ENCODE measurements around the gene E2F3. TPM values are rescaled to one million over a fixed set of nuclear protein-coding genes. Genes with fewer than 3 reads are reported as not detected.

The E2F3 gene
- total and polyA plus RNA-seq, 4 donors: 4.1 to 13.3 (median 7.7) TPM

DNA sequence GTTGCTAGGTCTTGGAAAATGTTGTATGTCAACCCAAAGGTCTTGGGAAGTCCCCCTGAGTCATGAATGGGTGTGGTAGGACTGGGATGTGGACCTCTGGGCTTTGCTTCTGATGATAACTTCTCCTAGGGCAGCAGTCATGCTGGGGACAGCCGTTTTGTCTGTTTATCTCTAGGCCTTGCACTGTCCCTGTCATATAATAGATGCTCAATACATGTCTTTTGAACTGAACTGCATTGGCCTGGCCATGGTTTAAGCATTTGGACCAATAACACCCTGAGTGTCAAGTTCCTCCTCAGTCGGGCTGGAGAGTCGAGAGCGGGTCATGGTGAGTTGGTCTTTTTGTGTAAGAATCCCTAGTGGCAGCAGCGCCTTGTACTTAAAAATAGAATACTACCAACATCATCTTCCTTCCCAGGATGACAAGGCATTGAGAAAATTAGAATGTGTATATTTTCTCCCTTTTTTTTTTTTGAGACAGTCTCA, 43.1 kb downstream of the E2F3 start:
- Histone ChIP-seq H3K9ac (ENCODE audit: insufficient read depth in 1 of 2, low read length in 2 of 2) (no peak overlapping the region), H3K27ac (ENCODE audit: low read depth in 1 of 2, low read length in 1 of 2) (no peak overlapping the region), H3K9me3 (ENCODE audit: control insufficient read depth in 4 of 4, insufficient read depth in 3 of 4, low read length in 3 of 4) (no peaks in the 10 kb centered on the region), H3K27me3 (ENCODE audit: control insufficient read depth in 3 of 3, insufficient read depth in 3 of 3, low read length in 2 of 3) (no peaks in the 10 kb centered on the region), H3K4me3 (no peak overlapping the region), H3K36me3 (ENCODE audit: control insufficient read depth in 4 of 4, insufficient read depth in 4 of 4, low read length in 4 of 4) (no peaks in the 10 kb centered on the region), H3K4me1 (ENCODE audit: control insufficient read depth in 5 of 5, insufficient read depth in 5 of 5, low read length in 5 of 5) (peaks cover 0 to 18% (median 3%) of the 10 kb centered on the region in 5 donors)
- DNase-seq (no peak), ATAC-seq (ENCODE audit: insufficient read depth, low FRiP score) (no peak)
- no peak for TF ChIP-seq CTCF (IDR thresholded peaks at IDR 0.05; ENCODE audit: control extremely low read depth, extremely low read depth)
- 46 to 67% methylated on average over 5 of the region's 5 CpGs for WGBS, 2 donors

DNA sequence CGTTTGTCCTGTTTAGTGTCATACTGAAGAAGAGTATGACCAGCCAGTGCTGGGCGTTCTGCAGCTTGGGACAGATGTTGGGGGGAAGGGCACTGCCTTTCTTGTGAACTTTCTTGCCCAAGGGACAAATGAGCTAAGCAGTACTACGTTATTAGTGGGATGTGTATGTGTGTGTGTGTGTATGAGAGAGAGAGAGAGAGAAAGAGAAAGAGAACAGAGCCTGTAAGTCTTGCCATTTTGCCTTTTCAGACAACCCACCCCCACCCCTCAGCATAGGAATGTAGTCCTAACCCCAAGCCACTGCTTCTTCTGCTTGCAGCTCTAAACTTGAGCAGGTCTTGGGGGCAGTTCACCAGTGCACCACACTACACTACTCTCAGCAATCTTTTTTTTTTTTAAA, 45.5 kb downstream of the E2F3 start:
- ATAC-seq (ENCODE audit: insufficient read depth, low FRiP score): no peak
- H3K9me3 ChIP-seq (ENCODE audit: control insufficient read depth in 4 of 4, insufficient read depth in 3 of 4, low read length in 3 of 4): no peaks in the 10 kb centered on the region
- no peak for TF ChIP-seq CTCF (IDR thresholded peaks at IDR 0.05; ENCODE audit: control extremely low read depth, extremely low read depth)
- no peaks in the 10 kb centered on the region for H3K36me3 ChIP-seq (ENCODE audit: control insufficient read depth in 4 of 4, insufficient read depth in 4 of 4, low read length in 4 of 4)
- no peak overlapping the region for H3K9ac ChIP-seq (ENCODE audit: insufficient read depth in 1 of 2, low read length in 2 of 2)
- no peaks in the 10 kb centered on the region for H3K27me3 ChIP-seq (ENCODE audit: control insufficient read depth in 3 of 3, insufficient read depth in 3 of 3, low read length in 2 of 3)
- no peak for DNase-seq
- 65 to 81% methylated on average over 3 of the region's 3 CpGs for WGBS, 2 donors
- H3K27ac ChIP-seq (ENCODE audit: low read depth in 1 of 2, low read length in 1 of 2): no peak overlapping the region
- H3K4me1 ChIP-seq (ENCODE audit: control insufficient read depth in 5 of 5, insufficient read depth in 5 of 5, low read length in 5 of 5): peaks cover 0 to 18% (median 3%) of the 10 kb centered on the region in 5 donors
- no peak overlapping the region for H3K4me3 ChIP-seq

- ATAC-seq (ENCODE audit: insufficient read depth, low FRiP score) (no peak), DNase-seq (peak in 2 of 3 donors; percentile 22 to 42)
- Histone ChIP-seq H3K27ac (ENCODE audit: low read depth in 1 of 2, low read length in 1 of 2) (no peak overlapping the region), H3K4me3 (no peak overlapping the region), H3K27me3 (ENCODE audit: control insufficient read depth in 3 of 3, insufficient read depth in 3 of 3, low read length in 2 of 3) (no peaks in the 10 kb centered on the region), H3K36me3 (ENCODE audit: control insufficient read depth in 4 of 4, insufficient read depth in 4 of 4, low read length in 4 of 4) (no peaks in the 10 kb centered on the region), H3K4me1 (ENCODE audit: control insufficient read depth in 5 of 5, insufficient read depth in 5 of 5, low read length in 5 of 5) (peaks cover 0 to 18% (median 3%) of the 10 kb centered on the region in 5 donors), H3K9me3 (ENCODE audit: control insufficient read depth in 4 of 4, insufficient read depth in 3 of 4, low read length in 3 of 4) (no peaks in the 10 kb centered on the region), H3K9ac (ENCODE audit: insufficient read depth in 1 of 2, low read length in 2 of 2) (no peak overlapping the region)
- 46 to 55% methylated on average over 4 of the region's 4 CpGs for WGBS, 2 donors
- TF ChIP-seq CTCF (IDR thresholded peaks at IDR 0.05; ENCODE audit: control extremely low read depth, extremely low read depth): no peak
These were observed 46.0 kb downstream of the E2F3 start for GRCh38 chr6:20447581-20448132.

DNA sequence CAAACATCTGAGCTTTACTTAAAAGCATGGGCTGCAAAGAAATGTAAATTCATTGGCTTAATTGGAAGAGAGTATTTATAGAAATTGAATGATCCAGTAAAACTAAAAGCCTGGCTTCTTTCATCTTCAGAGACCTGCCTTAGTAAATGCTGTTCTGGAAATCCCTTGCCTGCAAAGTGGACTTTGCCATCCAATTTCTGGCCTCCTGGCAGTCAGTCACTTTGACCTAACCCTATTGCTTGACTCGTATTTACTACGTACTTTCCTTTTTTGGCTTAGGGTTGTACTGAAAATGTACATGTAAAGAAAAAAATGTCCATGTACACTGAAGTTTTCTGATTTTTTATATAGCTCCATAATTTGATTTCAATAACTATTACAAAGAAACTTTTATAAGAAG, 47.1 kb downstream of the E2F3 start:
- Histone ChIP-seq H3K4me1 (ENCODE audit: control insufficient read depth in 5 of 5, insufficient read depth in 5 of 5, low read length in 5 of 5) (peaks cover 0 to 18% (median 3%) of the 10 kb centered on the region in 5 donors), H3K9me3 (ENCODE audit: control insufficient read depth in 4 of 4, insufficient read depth in 3 of 4, low read length in 3 of 4) (no peaks in the 10 kb centered on the region), H3K36me3 (ENCODE audit: control insufficient read depth in 4 of 4, insufficient read depth in 4 of 4, low read length in 4 of 4) (no peaks in the 10 kb centered on the region), H3K27ac (ENCODE audit: low read depth in 1 of 2, low read length in 1 of 2) (no peak overlapping the region), H3K9ac (ENCODE audit: insufficient read depth in 1 of 2, low read length in 2 of 2) (no peak overlapping the region), H3K27me3 (ENCODE audit: control insufficient read depth in 3 of 3, insufficient read depth in 3 of 3, low read length in 2 of 3) (no peaks in the 10 kb centered on the region), H3K4me3 (no peak overlapping the region)
- DNase-seq (no peak), ATAC-seq (ENCODE audit: insufficient read depth, low FRiP score) (no peak)
- 89 to 92% methylated on average over 2 of the region's 2 CpGs for WGBS, 2 donors
- TF ChIP-seq CTCF (IDR thresholded peaks at IDR 0.05; ENCODE audit: control extremely low read depth, extremely low read depth): no peak
